HepG2 (cell line): ENCODE data around the gene SEMA3C. TPM values are rescaled to one million over a fixed set of nuclear protein-coding genes. Genes with fewer than 3 reads are reported as not detected.

Source experiments
- ATAC-seq: fragments of 200-7000 bp; cut with Tn5 transposase; 3 replicates; pipeline ENCODE4 v1.9.1; 2020; ENCODE audit warnings: mild to moderate bottlenecking, moderate library complexity
- BruUV-seq: library from RNA; stranded (reverse); fragments of 400-500 nt; replicated peaks from 2 replicates; lab custom pipeline; 2021; lab: Mats Ljungman, UMichigan
- CTCF ChIA-PET: fragments of 300-600 bp; formaldehyde crosslinking; extraction: SDS; loops from one replicate; lab custom pipeline; 2021; ENCODE audit warnings: low total read pairs, inconsistent platforms, low intra/inter-chr PET ratio; lab: Yijun Ruan, JAX
- POLR2A ChIA-PET: fragments of 350-600 bp; sonication (Branson Sonifier 250); formaldehyde crosslinking; loops from one replicate; lab custom pipeline; 2020; ENCODE audit warnings: antibody characterized with exemption, inconsistent platforms; lab: Yijun Ruan, JAX
- DNase-seq: peaks from one replicate; pipeline ENCODE4 v3.0.0-alpha.2; 2015; ENCODE audit warnings: low spot score
- FAIRE-seq: peaks from 3 replicates; lab custom pipeline; 2011; peaks lifted over from hg19 to GRCh38; lab: Jason Lieb, UNC
- H2AFZ ChIP-seq: one replicate; pipeline ENCODE4 v1.6.1; 2011; ENCODE audit warnings: low read length, inconsistent platforms
- H3K27ac ChIP-seq: fragments of 300-600 bp; 3 replicates; pipeline ENCODE4 v1.8.0; 2011; ENCODE audit warnings: mixed run types, mild to moderate bottlenecking, mixed read lengths, low read length, inconsistent platforms; ENCODE audit not compliant: insufficient read depth; ENCODE audit errors: extremely low read length
- H3K27me3 ChIP-seq, 2 experiments: fragments of 200-600 bp in 1 of 2; 2 replicates in 1 of 2; 3 replicates in 1 of 2; pipeline versions ENCODE4 v1.6.0 to v1.8.0; 2011; ENCODE audit warnings: low read length in 2 of 2, mild to moderate bottlenecking in 2 of 2, moderate library complexity in 2 of 2, inconsistent platforms in 1 of 2; ENCODE audit not compliant: insufficient read depth in 2 of 2, control insufficient read depth in 1 of 2
- H3K36me3 ChIP-seq, 2 experiments: fragments of 200-600 bp in 1 of 2; replicated peaks in 1 of 2; 2 replicates in 1 of 2; 3 replicates in 1 of 2; pipeline versions ENCODE4 v1.5.1 to v1.8.0; 2011; ENCODE audit warnings: low read length in 2 of 2, inconsistent platforms in 1 of 2; ENCODE audit not compliant: insufficient read depth in 2 of 2, control insufficient read depth in 1 of 2
- H3K4me1 ChIP-seq: 2 replicates; pipeline ENCODE4 v1.5.1; 2012; ENCODE audit warnings: low read length, inconsistent platforms; ENCODE audit not compliant: insufficient read depth
- H3K4me2 ChIP-seq: 2 replicates; pipeline ENCODE4 v1.6.0; 2011; ENCODE audit warnings: low read depth, low read length, inconsistent platforms
- H3K4me3 ChIP-seq, 3 experiments: fragments of 200-600 bp in 1 of 3; sonication (generic), shearing (Covaris generic) in 1 of 3; replicated peaks in 1 of 3; 2 replicates each; pipeline ENCODE4 v1.5.1; 2011 to 2016; ENCODE audit warnings: low read length in 3 of 3, inconsistent platforms in 2 of 3, low read depth in 2 of 3, mild to moderate bottlenecking in 2 of 3, control low read depth in 1 of 3, mixed read lengths in 1 of 3; ENCODE audit not compliant: insufficient read depth in 1 of 3
- H3K79me2 ChIP-seq: one replicate; pipeline ENCODE4 v1.6.1; 2011; ENCODE audit warnings: low read length, inconsistent platforms; ENCODE audit not compliant: insufficient read depth
- H3K9ac ChIP-seq: 2 replicates; pipeline ENCODE4 v1.6.0; 2011; ENCODE audit warnings: mild to moderate bottlenecking, low read depth, low read length, inconsistent platforms; ENCODE audit not compliant: insufficient read depth
- H3K9me3 ChIP-seq: 2 replicates; pipeline ENCODE4 v1.5.1; 2012; ENCODE audit warnings: mild to moderate bottlenecking, low read length
- H4K20me1 ChIP-seq: 2 replicates; pipeline ENCODE4 v1.6.0; 2011; ENCODE audit warnings: inconsistent platforms, mild to moderate bottlenecking, low read length, moderate library complexity; ENCODE audit not compliant: insufficient read depth
- MTF2 ChIP-seq: sonication (generic); formaldehyde crosslinking; IDR thresholded peaks from 2 replicates; pipeline ENCODE4 v1.5.0; 2020; ENCODE audit warnings: missing genetic modification reagents, borderline replicate concordance
- MYNN ChIP-seq: sonication (generic); formaldehyde crosslinking; IDR thresholded peaks from 2 replicates; pipeline ENCODE4 v1.4.0; 2020; ENCODE audit warnings: mild to moderate bottlenecking, low read depth, missing genetic modification reagents
- NFRKB ChIP-seq: fragments of 450-650 bp; IDR thresholded peaks from 2 replicates; pipeline ENCODE4 v1.6.1; 2017
- REXO4 ChIP-seq: sonication (generic); formaldehyde crosslinking; IDR thresholded peaks from 2 replicates; pipeline ENCODE4 v1.8.0; 2022; ENCODE audit warnings: missing genetic modification reagents, mild to moderate bottlenecking, borderline replicate concordance
- SYNCRIP ChIP-seq: fragments of 200-400 bp; formaldehyde crosslinking; IDR thresholded peaks from 2 replicates; pipeline ENCODE4 v1.6.1; 2018; ENCODE audit warnings: mild to moderate bottlenecking, low read depth, low read length; ENCODE audit not compliant: insufficient read depth
- TRIM24 ChIP-seq: sonication (generic); formaldehyde crosslinking; IDR thresholded peaks from 2 replicates; pipeline ENCODE4 v1.8.0; 2022; ENCODE audit warnings: mild to moderate bottlenecking, missing genetic modification reagents
- U2AF1 ChIP-seq: fragments of 200-400 bp; formaldehyde crosslinking; optimal IDR thresholded peaks from 2 replicates; pipeline ENCODE3; 2017; ENCODE audit warnings: mild to moderate bottlenecking, low read depth, low read length
- ZBTB37 ChIP-seq: sonication (generic); formaldehyde crosslinking; IDR thresholded peaks from 2 replicates; pipeline ENCODE4 v1.4.0; 2020; ENCODE audit warnings: mild to moderate bottlenecking, missing genetic modification reagents
- ZBTB39 ChIP-seq: sonication (generic); formaldehyde crosslinking; IDR thresholded peaks from 2 replicates; pipeline ENCODE4 v1.5.0; 2020; ENCODE audit warnings: missing genetic modification reagents
- ZFY ChIP-seq: sonication (generic); formaldehyde crosslinking; IDR thresholded peaks from 2 replicates; pipeline ENCODE4 v1.4.0; 2020; ENCODE audit warnings: missing genetic modification reagents
- ZKSCAN8 ChIP-seq: IDR thresholded peaks from 2 replicates; pipeline ENCODE4 v1.6.1; 2016; ENCODE audit warnings: borderline replicate concordance, missing genetic modification reagents, missing compliant biosample characterization
- ZNF264 ChIP-seq: sonication (generic); formaldehyde crosslinking; IDR thresholded peaks from 2 replicates; pipeline ENCODE4 v1.4.0; 2020; ENCODE audit warnings: missing genetic modification reagents
- ZNF605 ChIP-seq: sonication (generic); formaldehyde crosslinking; IDR thresholded peaks from 2 replicates; pipeline ENCODE4 v1.8.0; 2022; ENCODE audit warnings: mild to moderate bottlenecking, missing genetic modification reagents
- ZNF768 ChIP-seq: sonication (generic); formaldehyde crosslinking; IDR thresholded peaks from 2 replicates; pipeline ENCODE4 v1.4.0; 2020; ENCODE audit warnings: missing genetic modification reagents
- ZNF773 ChIP-seq: sonication (generic); formaldehyde crosslinking; IDR thresholded peaks from 2 replicates; pipeline ENCODE4 v1.4.0; 2020; ENCODE audit warnings: missing genetic modification reagents, borderline replicate concordance
- WGBS: methylation state at CpG from one replicate; pipeline ENCODE4 v1.1.6; 2017; ENCODE audit warnings: low lambda C conversion rate; 5-methylcytosine and 5-hydroxymethylcytosine counted together
- in situ Hi-C: cut with HindIII; loops from 2 replicates; pipeline ENCODE4 v1.10.0; 2017; ENCODE audit warnings: low pct_unique_long_range_greater_than_20kb; ENCODE audit not compliant: extremely low pct_ligation_motif_present
- intact Hi-C: fragments of 100-400 bp; cut with micrococcal nuclease; formaldehyde crosslinking; loops from one replicate; pipeline ENCODE4 v1.10.0; 2022; ENCODE audit not compliant: unreplicated experiment
- polyA plus RNA-seq, 8 experiments: library from polyadenylated mRNA; depleted of rRNA in 3 of 8; stranded (reverse) in 7 of 8; unstranded in 1 of 8; fragments of >200 nt; fragmentation: Illumina TruSeq in 4 of 8; extraction: Trizol in 4 of 8; gene quantifications; 2 replicates each; pipeline versions ENCODE4 v1.2.1 to v1.2.3, GENCODE V29; 2011 to 2016; ENCODE audit warnings: low read depth in 4 of 8, missing spikeins in 1 of 8, mixed read lengths in 1 of 8; ENCODE audit not compliant: insufficient read depth in 1 of 8
- total RNA-seq, 5 experiments: library from RNA; depleted of rRNA; stranded (reverse); fragments of >200 nt; fragmentation: Illumina TruSeq; extraction: Trizol; gene quantifications; 2 replicates each; pipeline ENCODE4 v1.2.3, GENCODE V29; 2016; ENCODE audit warnings: low read depth in 1 of 5

Gene SEMA3C
- total and polyA plus RNA-seq, 2 of the 13 experiments (the other 11 are each of a cell fraction or from before 2014, with no cell fraction given), result 0.05 to 0.13 TPM

GRCh38 chr7:80937336-80937735 is 18.5 kb upstream of the SEMA3C start:
- Histone ChIP-seq H3K27me3 (no peaks in the 10 kb centered on the region), H3K9ac (no peak overlapping the region), H3K4me2 (no peak overlapping the region), H3K27ac (no peak overlapping the region), H3K79me2 (no peaks in the 10 kb centered on the region), H3K36me3 (no peaks in the 10 kb centered on the region), H2AFZ (no peak overlapping the region), H3K4me1 (peaks cover 5% of the 10 kb centered on the region; the same call in 1 of the 2 replicates), H4K20me1 (no peaks in the 10 kb centered on the region), H3K9me3 (no peaks in the 10 kb centered on the region), H3K4me3 (no peak overlapping the region)
- ATAC-seq (no peak), DNase-seq (no peak), FAIRE-seq (no peak)
- in situ Hi-C loops, result no loop called here
- 35% methylated on average over 3 of the region's 3 CpGs for WGBS
- intact Hi-C loops, result no loop called here
- no peak for TF ChIP-seq NFRKB
- TF ChIP-seq MTF2 (CRISPR knock-in tag), result no peak
- no peak for TF ChIP-seq ZKSCAN8 (CRISPR knock-in tag)
- no peak for TF ChIP-seq ZNF773 (CRISPR knock-in tag)
- no peak for TF ChIP-seq ZNF605
- TF ChIP-seq SYNCRIP, result no peak
- TF ChIP-seq U2AF1, result no peak
- no peak for TF ChIP-seq ZBTB39 (CRISPR knock-in tag)
- no peak for TF ChIP-seq MYNN (CRISPR knock-in tag)
- TF ChIP-seq ZNF768 (CRISPR knock-in tag), result no peak
- TF ChIP-seq ZBTB37 (CRISPR knock-in tag), result no peak
- no peak for TF ChIP-seq ZFY (CRISPR knock-in tag)
- no peak for TF ChIP-seq TRIM24 (CRISPR knock-in tag)
- TF ChIP-seq ZNF264, result no peak
- TF ChIP-seq REXO4 (CRISPR knock-in tag), result no peak
- no TSS peak for BruUV-seq
- POLR2A ChIA-PET, result no interaction called here
- CTCF ChIA-PET, result no interaction called here
